ENCODE data around the gene PCDH10.
"Not testable (repeated sequence)": the region's sequence is repeated elsewhere in the genome, so short reads cannot be mapped to it uniquely, and the experiment has no call there.

Gene PCDH10

GRCh38 chr4:133150486-133151340 is 1.6 kb downstream of the PCDH10 start:
- no peak for FAIRE-seq

- no peak for FAIRE-seq
These were observed 2.2 kb downstream of the PCDH10 start for GRCh38 chr4:133151341-133151690.

GRCh38 chr4:133151691-133152329 is 2.7 kb downstream of the PCDH10 start:
- FAIRE-seq, result no peak

- FAIRE-seq, result no peak
These were observed 3.3 kb downstream of the PCDH10 start for GRCh38 chr4:133152330-133152821.

GRCh38 chr4:133152831-133153481 is 3.9 kb downstream of the PCDH10 start:
- no peak for FAIRE-seq

GRCh38 chr4:133154725-133155124 is 5.6 kb downstream of the PCDH10 start:
- FAIRE-seq, result no peak

GRCh38 chr4:133156096-133156495 is 7.0 kb downstream of the PCDH10 start:
- FAIRE-seq, result no peak

GRCh38 chr4:133156556-133156955 is 7.5 kb downstream of the PCDH10 start:
- no peak for FAIRE-seq

GRCh38 chr4:133157460-133158160 is 8.5 kb downstream of the PCDH10 start:
- no peak for FAIRE-seq

- FAIRE-seq, result no peak
These were observed 11.8 kb downstream of the PCDH10 start for GRCh38 chr4:133160853-133161252.

GRCh38 chr4:133161570-133162295 is 12.6 kb downstream of the PCDH10 start:
- FAIRE-seq, result no peak

- no peak for FAIRE-seq
These were observed 13.8 kb downstream of the PCDH10 start for GRCh38 chr4:133162941-133163340.

GRCh38 chr4:133178956-133179355 is 29.9 kb downstream of the PCDH10 start:
- FAIRE-seq, result no peak

GRCh38 chr4:133186210-133186609 is 37.1 kb downstream of the PCDH10 start:
- no peak for FAIRE-seq

GRCh38 chr4:133186845-133187244 is 37.8 kb downstream of the PCDH10 start:
- no peak for FAIRE-seq

- no peak for FAIRE-seq
These were observed 39.5 kb downstream of the PCDH10 start for GRCh38 chr4:133188433-133189146.

- no peak for FAIRE-seq
These were observed 40.0 kb downstream of the PCDH10 start for GRCh38 chr4:133189147-133189517.

GRCh38 chr4:133190098-133190497 is 41.0 kb downstream of the PCDH10 start:
- no peak for FAIRE-seq

- FAIRE-seq, result no peak
These were observed 59.7 kb downstream of the PCDH10 start for GRCh38 chr4:133208694-133209285.

- FAIRE-seq, result no peak
These were observed 84.8 kb downstream of the PCDH10 start for GRCh38 chr4:133233922-133234321.

- FAIRE-seq, result not testable (repeated sequence)
These were observed 91.4 kb downstream of the PCDH10 start for GRCh38 chr4:133240451-133240850.

All from colon (tissue), 2 donors.